IMR-90 (cell line): ENCODE measurements around the gene MPND. TPM values are rescaled to one million over a fixed set of nuclear protein-coding genes. Genes with fewer than 3 reads are reported as not detected.

Experiments used
- ATAC-seq: fragments of 200-7000 bp; cut with Tn5 transposase; 2 replicates; pipeline ENCODE4 v1.9.1; 2020; ENCODE audit warnings: low read depth, mild to moderate bottlenecking, moderate library complexity
- BruUV-seq: library from RNA; stranded (reverse); fragments of 400-500 nt; replicated peaks from 2 replicates; lab custom pipeline; 2021; lab: Mats Ljungman, UMichigan
- CTCF ChIA-PET: fragments of 300-600 bp; formaldehyde crosslinking; extraction: SDS; loops from one replicate; lab custom pipeline; 2021; ENCODE audit warnings: antibody characterized with exemption; lab: Yijun Ruan, JAX
- POLR2A ChIA-PET: fragments of 300-600 bp; sonication (Branson Sonifier 250); formaldehyde crosslinking; loops from one replicate; lab custom pipeline; 2022; ENCODE audit warnings: antibody characterized with exemption; ENCODE audit not compliant: unreplicated experiment; lab: Charles Lee
- DNase-seq: peaks from one replicate; pipeline ENCODE4 v3.0.0; 2013
- H2AFZ ChIP-seq: replicated peaks from 2 replicates; pipeline ENCODE3; 2013; ENCODE audit warnings: low read length, mild to moderate bottlenecking; ENCODE audit not compliant: poor library complexity
- H2AK5ac ChIP-seq: 2 replicates; pipeline ENCODE4 v1.6.1; 2013; ENCODE audit warnings: low read depth, low read length, inconsistent platforms
- H2AK9ac ChIP-seq: replicated peaks from 2 replicates; pipeline ENCODE3; 2013; ENCODE audit warnings: mild to moderate bottlenecking, low read depth, low read length, moderate library complexity; ENCODE audit not compliant: poor library complexity
- H2BK120ac ChIP-seq: 2 replicates; pipeline ENCODE4 v1.6.1; 2013; ENCODE audit warnings: low read depth, low read length, inconsistent platforms
- H2BK15ac ChIP-seq: 3 replicates; pipeline ENCODE4 v1.6.1; 2013; ENCODE audit warnings: low read depth, low read length, inconsistent platforms
- H2BK20ac ChIP-seq: 2 replicates; pipeline ENCODE4 v1.6.1; 2013; ENCODE audit warnings: low read depth, mild to moderate bottlenecking, inconsistent platforms, low read length, moderate library complexity
- H2BK5ac ChIP-seq: 2 replicates; pipeline ENCODE4 v1.6.1; 2013; ENCODE audit warnings: mild to moderate bottlenecking, low read depth, low read length, inconsistent platforms; ENCODE audit not compliant: poor library complexity, severe bottlenecking
- H3K14ac ChIP-seq: replicated peaks from 2 replicates; pipeline ENCODE4 v1.6.1; 2013; ENCODE audit warnings: low read depth, low read length, inconsistent platforms
- H3K18ac ChIP-seq: 2 replicates; pipeline ENCODE4 v1.6.1; 2013; ENCODE audit warnings: low read depth, low read length, control low read depth
- H3K23ac ChIP-seq: 2 replicates; pipeline ENCODE4 v1.6.1; 2013; ENCODE audit warnings: low read depth, low read length, inconsistent platforms
- H3K27ac ChIP-seq: 2 replicates; pipeline ENCODE4 v1.5.1; 2013; ENCODE audit warnings: mild to moderate bottlenecking, control low read depth, low read length; ENCODE audit not compliant: insufficient read depth
- H3K27me3 ChIP-seq: 2 replicates; pipeline ENCODE4 v1.6.1; 2013; ENCODE audit warnings: low read length; ENCODE audit not compliant: control insufficient read depth, insufficient read depth
- H3K36me3 ChIP-seq: 2 replicates; pipeline ENCODE4 v1.6.1; 2013; ENCODE audit warnings: low read length, mixed read lengths; ENCODE audit not compliant: control insufficient read depth, insufficient read depth
- H3K4ac ChIP-seq: 2 replicates; pipeline ENCODE4 v1.6.1; 2013; ENCODE audit warnings: low read depth, low read length, inconsistent platforms
- H3K4me1 ChIP-seq: 2 replicates; pipeline ENCODE4 v1.6.1; 2013; ENCODE audit warnings: low read length, mixed read lengths; ENCODE audit not compliant: control insufficient read depth, insufficient read depth
- H3K4me2 ChIP-seq: 2 replicates; pipeline ENCODE4 v1.6.1; 2013; ENCODE audit warnings: low read depth, mild to moderate bottlenecking, control low read depth, low read length, moderate library complexity
- H3K4me3 ChIP-seq: 2 replicates; pipeline ENCODE4 v1.5.1; 2013; ENCODE audit warnings: low read depth, mild to moderate bottlenecking, control low read depth, low read length, moderate library complexity; ENCODE audit not compliant: insufficient read depth
- H3K56ac ChIP-seq: 2 replicates; pipeline ENCODE4 v1.6.1; 2013; ENCODE audit warnings: low read length, inconsistent platforms; ENCODE audit not compliant: insufficient read depth; ENCODE audit errors: extremely low read depth
- H3K79me1 ChIP-seq, 2 experiments: 2 replicates each; pipeline ENCODE4 v1.6.1; 2013; ENCODE audit warnings: low read length in 2 of 2, inconsistent platforms in 1 of 2, low read depth in 1 of 2
- H3K9ac ChIP-seq: 2 replicates; pipeline ENCODE4 v1.6.1; 2013; ENCODE audit warnings: low read depth, low read length, control low read depth
- H3K9me1 ChIP-seq: 2 replicates; pipeline ENCODE4 v1.6.1; 2013; ENCODE audit warnings: low read length, inconsistent platforms; ENCODE audit not compliant: insufficient read depth
- H3K9me3 ChIP-seq: 2 replicates; pipeline ENCODE4 v1.6.1; 2013; ENCODE audit warnings: low read length; ENCODE audit not compliant: control insufficient read depth, insufficient read depth
- H4K20me1 ChIP-seq: 2 replicates; pipeline ENCODE4 v1.6.1; 2013; ENCODE audit warnings: low read length, inconsistent platforms; ENCODE audit not compliant: insufficient read depth
- H4K5ac ChIP-seq: 2 replicates; pipeline ENCODE4 v1.6.1; 2013; ENCODE audit warnings: mild to moderate bottlenecking, low read depth, low read length, control low read depth
- H4K8ac ChIP-seq, 2 experiments: 2 replicates each; pipeline ENCODE4 v1.6.1; 2013; ENCODE audit warnings: low read depth in 2 of 2, low read length in 2 of 2, control low read depth in 1 of 2, inconsistent platforms in 1 of 2
- H4K91ac ChIP-seq: 2 replicates; pipeline ENCODE4 v1.6.1; 2013; ENCODE audit warnings: low read depth, low read length, inconsistent platforms; ENCODE audit not compliant: insufficient read depth
- CEBPB ChIP-seq: IDR thresholded peaks from 2 replicates; pipeline ENCODE4 v1.6.1; 2012; ENCODE audit warnings: low read depth, low read length, improper control_type of control experiment
- CHD1 ChIP-seq: IDR thresholded peaks from 2 replicates; pipeline ENCODE4 v1.6.1; 2012; ENCODE audit warnings: low read depth, low read length, improper control_type of control experiment
- CTCF ChIP-seq: conservative IDR thresholded peaks from 2 replicates; pipeline ENCODE4 v1.5.1; 2012; ENCODE audit warnings: mild to moderate bottlenecking, low read depth, low read length, improper control_type of control experiment
- MAFK ChIP-seq: IDR thresholded peaks from 2 replicates; pipeline ENCODE4 v1.6.1; 2012; ENCODE audit warnings: low read depth, low read length, improper control_type of control experiment
- MAZ ChIP-seq: IDR thresholded peaks from 2 replicates; pipeline ENCODE4 v1.6.1; 2012; ENCODE audit warnings: low read depth, mild to moderate bottlenecking, low read length, improper control_type of control experiment, moderate library complexity, borderline replicate concordance
- MXI1 ChIP-seq: IDR thresholded peaks from 2 replicates; pipeline ENCODE4 v1.6.1; 2012; ENCODE audit warnings: low read depth, mild to moderate bottlenecking, low read length, moderate library complexity, borderline replicate concordance
- NFE2L2 ChIP-seq: fragments of 150-350 bp; IDR thresholded peaks from 2 replicates; pipeline ENCODE4 v1.6.1; 2016; ENCODE audit warnings: low read depth, mild to moderate bottlenecking, low read length
- RAD21 ChIP-seq: IDR thresholded peaks from 2 replicates; pipeline ENCODE4 v1.6.1; 2012; ENCODE audit warnings: low read length, improper control_type of control experiment
- RCOR1 ChIP-seq: IDR thresholded peaks from 2 replicates; pipeline ENCODE4 v1.6.1; 2012; ENCODE audit warnings: mild to moderate bottlenecking, low read length, improper control_type of control experiment; ENCODE audit not compliant: insufficient replicate concordance
- RFX5 ChIP-seq: IDR thresholded peaks from 2 replicates; pipeline ENCODE4 v1.8.0; 2012; ENCODE audit warnings: low read depth, mild to moderate bottlenecking, low read length, moderate library complexity
- SMC3 ChIP-seq: fragments of 150-350 bp; IDR thresholded peaks from 2 replicates; pipeline ENCODE4 v1.6.1; 2016; ENCODE audit warnings: low read depth, mild to moderate bottlenecking, antibody characterized with exemption, low read length, moderate library complexity
- USF2 ChIP-seq: fragments of 150-350 bp; IDR thresholded peaks from 2 replicates; pipeline ENCODE4 v1.6.1; 2017; ENCODE audit warnings: mild to moderate bottlenecking, antibody characterized with exemption, low read length, low read depth
- WGBS, 2 experiments: methylation state at CpG; one replicate each; pipeline versions ENCODE4 v1.1.5 to v1.1.7; 2013; ENCODE audit warnings: missing lambda C conversion rate in 2 of 2; ENCODE audit not compliant: insufficient read length in 1 of 2; ENCODE audit errors: extremely low coverage in 2 of 2; 5-methylcytosine and 5-hydroxymethylcytosine counted together
- dilution Hi-C: fragments of 300-500 bp; cut with HindIII; formaldehyde crosslinking; loops from one replicate; pipeline ENCODE4 v1.14.3; 2018; ENCODE audit warnings: low sequenced_read_pairs; ENCODE audit not compliant: unreplicated experiment
- in situ Hi-C: fragments of 300-500 bp; cut with MboI; formaldehyde crosslinking; loops from 3 replicates; pipeline ENCODE4 v1.14.3; 2019; ENCODE audit warnings: low sequenced_read_pairs, inconsistent platforms, mixed read lengths
- intact Hi-C: fragments of 100-400 bp; cut with micrococcal nuclease; formaldehyde crosslinking; loops from 2 replicates; pipeline ENCODE4 v1.10.0; 2022
- polyA plus RNA-seq, 3 experiments: library from polyadenylated mRNA; depleted of rRNA; stranded (reverse); fragments of >200 nt; gene quantifications; 2 replicates each; pipeline ENCODE4 v1.2.3, GENCODE V29; 2012; ENCODE audit warnings: low replicate concordance in 1 of 3
- total RNA-seq: library from RNA; depleted of rRNA; stranded (reverse); fragments of >200 nt; gene quantifications from 2 replicates; pipeline ENCODE4 v1.2.3, GENCODE V29; 2012

The MPND gene
- total and polyA plus RNA-seq, 2 of the 4 experiments (the other 2 are of a cell fraction), result 2.3 to 8.1 TPM

- intact Hi-C loops, result no loop called here
Observed at GRCh38 chr19:4345342-4346019, 2.1 kb downstream of the MPND start.

More at GRCh38 chr19:4345342-4346019, 2.1 kb downstream of the MPND start:
- H3K56ac ChIP-seq, result no peak overlapping the region
- H3K4me1 ChIP-seq, result peaks cover 7% of the 10 kb centered on the region
- H3K27ac ChIP-seq, result no peak overlapping the region
- no peak overlapping the region for H3K9ac ChIP-seq
- H3K9me3 ChIP-seq, result no peaks in the 10 kb centered on the region
- no peak overlapping the region for H3K4ac ChIP-seq
- peaks cover 7 to 12% of the 10 kb centered on the region in 2 experiments; a peak in 2 of 4 replicates for H3K79me1 ChIP-seq
- POLR2A ChIA-PET, result no interaction called here
- no TSS peak for BruUV-seq
- no peak overlapping the region for H4K91ac ChIP-seq
- no peak overlapping the region for H4K5ac ChIP-seq
- no peak for DNase-seq
- no peak overlapping the region for H4K8ac ChIP-seq
- no peak overlapping the region for H2BK5ac ChIP-seq
- H3K4me2 ChIP-seq, result no peak overlapping the region
- no peak for TF ChIP-seq NFE2L2
- TF ChIP-seq CTCF, result no peak
- TF ChIP-seq MAFK, result no peak
- TF ChIP-seq SMC3, result no peak
- TF ChIP-seq MXI1, result no peak
- no peak for TF ChIP-seq CHD1
- TF ChIP-seq CEBPB, result no peak
- no peak for TF ChIP-seq USF2
- no peak for TF ChIP-seq RAD21
- no peak for TF ChIP-seq MAZ
- TF ChIP-seq RCOR1, result no peak
- no peak for TF ChIP-seq RFX5
- H2AK5ac ChIP-seq, result no peak overlapping the region
- H2AFZ ChIP-seq, result no peak overlapping the region
- H2BK120ac ChIP-seq, result no peak overlapping the region
- peak overlapping the region; percentile 61 for H2AK9ac ChIP-seq
- H3K27me3 ChIP-seq, result no peaks in the 10 kb centered on the region
- H3K9me1 ChIP-seq, result no peaks in the 10 kb centered on the region
- no peak overlapping the region for H3K14ac ChIP-seq
- CTCF ChIA-PET, result interaction anchor here (0.7 kb wide), 1 partner anchor 73 kb away, joined by 5 read pairs; no protein-coding TSS in a partner anchor
- WGBS, 2 experiments, result 97% methylated on average over 6 of the region's 15 CpGs; no CpG with 5 or more reads in 1 of the 2 experiments
- no peak overlapping the region for H3K4me3 ChIP-seq
- in situ Hi-C loops (no loop called here), dilution Hi-C loops (no loop called here)
- H2BK20ac ChIP-seq, result no peak overlapping the region
- H3K23ac ChIP-seq, result no peak overlapping the region
- no peak for ATAC-seq
- H3K36me3 ChIP-seq, result peaks cover 11% of the 10 kb centered on the region
- H4K20me1 ChIP-seq, result no peaks in the 10 kb centered on the region
- no peak overlapping the region for H3K18ac ChIP-seq
- no peak overlapping the region for H2BK15ac ChIP-seq
